Neutrophil (primary cell): Measurements from ENCODE around the gene CPED1.

ENCODE experiments used
- H3K27ac ChIP-seq: fragments of 200-600 bp; sonication (generic); 2 replicates; pipeline ENCODE4 v1.5.1; 2016; ENCODE audit warnings: mild to moderate bottlenecking, moderate library complexity
- H3K27me3 ChIP-seq: fragments of 200-600 bp; sonication (generic); 2 replicates; pipeline ENCODE4 v1.6.0; 2016; ENCODE audit warnings: mild to moderate bottlenecking
- H3K36me3 ChIP-seq: fragments of 200-600 bp; sonication (generic); 2 replicates; pipeline ENCODE4 v1.5.1; 2017
- H3K4me1 ChIP-seq, 2 experiments: fragments of 200-600 bp in 1 of 2; sonication (generic) in 1 of 2; 1 replicate in 1 of 2; 2 replicates in 1 of 2; pipeline versions ENCODE4 v1.5.1 to v1.6.1; 2013 to 2016; ENCODE audit warnings: low read depth in 1 of 2, low read length in 1 of 2, mild to moderate bottlenecking in 1 of 2, moderate library complexity in 1 of 2; ENCODE audit not compliant: control insufficient read depth in 1 of 2, insufficient read depth in 1 of 2
- H3K4me3 ChIP-seq, 2 experiments: fragments of 200-600 bp in 1 of 2; sonication (generic) in 1 of 2; 1 replicate in 1 of 2; 2 replicates in 1 of 2; pipeline ENCODE4 v1.5.1; 2013 to 2016; ENCODE audit warnings: low read depth in 1 of 2, low read length in 1 of 2, mild to moderate bottlenecking in 1 of 2, moderate library complexity in 1 of 2
- H3K9me3 ChIP-seq: fragments of 200-600 bp; sonication (generic); 2 replicates; pipeline ENCODE4 v1.5.1; 2016
- CTCF ChIP-seq: fragments of 200-600 bp; sonication (generic); IDR thresholded peaks from 2 replicates; pipeline ENCODE4 v1.5.1; 2016; ENCODE audit warnings: antibody characterized with exemption

Gene CPED1

GRCh38 chr7:121202125-121202524 is 213.6 kb downstream of the CPED1 start:
- Histone ChIP-seq H3K9me3 (no peaks in the 10 kb centered on the region), H3K4me1 (no peaks in the 10 kb centered on the region), H3K27me3 (no peaks in the 10 kb centered on the region), H3K36me3 (no peaks in the 10 kb centered on the region), H3K4me3 (no peak overlapping the region), H3K27ac (no peak overlapping the region)
- no peak for TF ChIP-seq CTCF

GRCh38 chr7:121202834-121203233 is 214.3 kb downstream of the CPED1 start:
- Histone ChIP-seq H3K4me3 (no peak overlapping the region), H3K27ac (no peak overlapping the region), H3K4me1 (no peaks in the 10 kb centered on the region), H3K36me3 (no peaks in the 10 kb centered on the region), H3K27me3 (no peaks in the 10 kb centered on the region), H3K9me3 (no peaks in the 10 kb centered on the region)
- no peak for TF ChIP-seq CTCF

- Histone ChIP-seq H3K36me3 (no peaks in the 10 kb centered on the region), H3K9me3 (no peaks in the 10 kb centered on the region), H3K4me1 (no peaks in the 10 kb centered on the region), H3K4me3 (no peak overlapping the region), H3K27me3 (no peaks in the 10 kb centered on the region), H3K27ac (no peak overlapping the region)
- TF ChIP-seq CTCF = no peak
Observed at GRCh38 chr7:121204537-121204936, 216.0 kb downstream of the CPED1 start.

GRCh38 chr7:121205777-121206176 is 217.3 kb downstream of the CPED1 start:
- Histone ChIP-seq H3K9me3 (no peaks in the 10 kb centered on the region), H3K27ac (no peak overlapping the region), H3K27me3 (no peaks in the 10 kb centered on the region), H3K36me3 (no peaks in the 10 kb centered on the region), H3K4me1 (no peaks in the 10 kb centered on the region), H3K4me3 (no peak overlapping the region)
- no peak for TF ChIP-seq CTCF

- Histone ChIP-seq H3K4me1 (no peaks in the 10 kb centered on the region), H3K36me3 (no peaks in the 10 kb centered on the region), H3K4me3 (no peak overlapping the region), H3K9me3 (no peaks in the 10 kb centered on the region), H3K27ac (no peak overlapping the region), H3K27me3 (no peaks in the 10 kb centered on the region)
- no peak for TF ChIP-seq CTCF
Observed at GRCh38 chr7:121211253-121211652, 222.7 kb downstream of the CPED1 start.

- H3K4me3 ChIP-seq = no peak overlapping the region
- TF ChIP-seq CTCF = no peak
- no peaks in the 10 kb centered on the region for H3K27me3 ChIP-seq
- no peak overlapping the region for H3K27ac ChIP-seq
- no peaks in the 10 kb centered on the region for H3K36me3 ChIP-seq
- no peaks in the 10 kb centered on the region for H3K9me3 ChIP-seq
- no peaks in the 10 kb centered on the region for H3K4me1 ChIP-seq
Observed at GRCh38 chr7:121212036-121212435, 223.5 kb downstream of the CPED1 start.
